Keratinocyte (primary cell): ENCODE results near the gene GABRA1. TPM values are rescaled to one million over a fixed set of nuclear protein-coding genes. Genes with fewer than 3 reads are reported as not detected.

Experiments
- DNase-seq: peaks from one replicate; pipeline ENCODE4 v3.0.0-alpha.2; 2011; ENCODE audit warnings: low read depth, missing footprints, low spot score
- FAIRE-seq: peaks from 2 replicates; lab custom pipeline; 2011; peaks lifted over from hg19 to GRCh38; lab: Jason Lieb, UNC
- H2AFZ ChIP-seq: 2 replicates; pipeline ENCODE4 v1.6.0; 2012; ENCODE audit warnings: low read length, control low read depth, inconsistent platforms; ENCODE audit not compliant: control insufficient read depth
- H3K27ac ChIP-seq: 2 replicates; pipeline ENCODE4 v1.5.1; 2011; ENCODE audit warnings: low read length; ENCODE audit not compliant: control insufficient read depth, insufficient read depth
- H3K27me3 ChIP-seq: 3 replicates; pipeline ENCODE4 v1.6.0; 2011; ENCODE audit warnings: low read length; ENCODE audit not compliant: control insufficient read depth, insufficient read depth; ENCODE audit errors: extremely low read depth
- H3K36me3 ChIP-seq, 2 experiments: 2 replicates in 1 of 2; 3 replicates in 1 of 2; pipeline ENCODE4 v1.5.1; 2011; ENCODE audit warnings: low read length in 2 of 2, mild to moderate bottlenecking in 1 of 2; ENCODE audit not compliant: control insufficient read depth in 2 of 2, insufficient read depth in 2 of 2; ENCODE audit errors: extremely low read depth in 1 of 2
- H3K4me1 ChIP-seq: 3 replicates; pipeline ENCODE4 v1.5.1; 2011; ENCODE audit warnings: low read length; ENCODE audit not compliant: control insufficient read depth, insufficient read depth; ENCODE audit errors: extremely low read depth
- H3K4me2 ChIP-seq: 3 replicates; pipeline ENCODE4 v1.6.0; 2011; ENCODE audit warnings: low read depth, low read length; ENCODE audit not compliant: control insufficient read depth, insufficient read depth; ENCODE audit errors: extremely low read depth
- H3K4me3 ChIP-seq, 3 experiments: fragments of 200-600 bp in 1 of 3; sonication (generic) in 1 of 3; 2 replicates in 2 of 3; 3 replicates in 1 of 3; pipeline ENCODE4 v1.5.1; 2011 to 2016; ENCODE audit warnings: low read length in 3 of 3, mild to moderate bottlenecking in 3 of 3, control low read depth in 2 of 3, inconsistent platforms in 1 of 3, low read depth in 1 of 3, mixed read lengths in 1 of 3, mixed run types in 1 of 3, moderate library complexity in 1 of 3; ENCODE audit not compliant: control insufficient read depth in 2 of 3, insufficient read depth in 2 of 3; ENCODE audit errors: extremely low read depth in 1 of 3
- H3K79me2 ChIP-seq: 2 replicates; pipeline ENCODE4 v1.6.0; 2012; ENCODE audit warnings: low read length; ENCODE audit not compliant: control insufficient read depth, insufficient read depth
- H3K9ac ChIP-seq: 3 replicates; pipeline ENCODE4 v1.6.0; 2011; ENCODE audit warnings: low read length; ENCODE audit not compliant: control insufficient read depth, insufficient read depth; ENCODE audit errors: extremely low read depth
- H3K9me1 ChIP-seq: 3 replicates; pipeline ENCODE4 v1.6.0; 2011; ENCODE audit warnings: low read length; ENCODE audit not compliant: control insufficient read depth, insufficient read depth; ENCODE audit errors: extremely low read depth
- H3K9me3 ChIP-seq: 2 replicates; pipeline ENCODE4 v1.5.1; 2012; ENCODE audit warnings: low read depth, low read length; ENCODE audit not compliant: control insufficient read depth
- H4K20me1 ChIP-seq: 3 replicates; pipeline ENCODE4 v1.6.0; 2011; ENCODE audit warnings: low read length; ENCODE audit not compliant: control insufficient read depth, insufficient read depth; ENCODE audit errors: extremely low read depth
- CTCF ChIP-seq, 3 experiments: IDR thresholded peaks in 1 of 3; conservative IDR thresholded peaks in 1 of 3; optimal IDR thresholded peaks in 1 of 3; 2 replicates in 2 of 3; 3 replicates in 1 of 3; pipeline versions ENCODE3 to v1.5.1; 2011; ENCODE audit warnings: low read length in 3 of 3, mild to moderate bottlenecking in 3 of 3, moderate library complexity in 2 of 3, control low read depth in 1 of 3, inconsistent platforms in 1 of 3; ENCODE audit not compliant: insufficient read depth in 2 of 3; ENCODE audit errors: extremely low read depth in 1 of 3
- EZH2 ChIP-seq: IDR thresholded peaks from one replicate; pipeline ENCODE4 v1.6.1; 2012; ENCODE audit warnings: inconsistent platforms, mild to moderate bottlenecking, low read length, moderate library complexity
- dilution Hi-C: fragments of 300-500 bp; cut with MboI; formaldehyde crosslinking; loops from one replicate; pipeline ENCODE4 v1.7.0; 2020; ENCODE audit warnings: low sequenced_read_pairs; ENCODE audit not compliant: extremely low pct_ligation_motif_present
- polyA plus RNA-seq, 5 experiments: library from polyadenylated mRNA; depleted of rRNA in 3 of 5; stranded (reverse) in 3 of 5; stranded (forward) in 1 of 5; unstranded in 1 of 5; fragments of >200 nt; gene quantifications; 1 replicate in 1 of 5; 2 replicates in 3 of 5; 3 replicates in 1 of 5; pipeline versions ENCODE4 v1.2.1 to v1.2.3, GENCODE V29; 2011 to 2012; ENCODE audit warnings: missing spikeins in 2 of 5, low read depth in 1 of 5, low replicate concordance in 1 of 5

GABRA1 gene
- polyA plus RNA-seq, 1 donor (not counting 4 experiments of a cell fraction or from before 2014, with no cell fraction given): not detected

- Histone ChIP-seq H3K27me3 (peaks cover 4% of the 10 kb centered on the region), H4K20me1 (no peaks in the 10 kb centered on the region), H3K9me1 (no peaks in the 10 kb centered on the region), H3K9me3 (no peaks in the 10 kb centered on the region), H3K4me1 (no peaks in the 10 kb centered on the region), H3K9ac (no peak overlapping the region), H3K4me3 (no peak overlapping the region), H2AFZ (no peak overlapping the region), H3K36me3 (no peaks in the 10 kb centered on the region), H3K27ac (no peak overlapping the region), H3K79me2 (no peaks in the 10 kb centered on the region), H3K4me2 (no peak overlapping the region)
- dilution Hi-C loops: no loop called here
- no peak for FAIRE-seq
- DNase-seq: no peak
- TF ChIP-seq CTCF (optimal IDR thresholded peaks at IDR 0.05 in 1 of 3, IDR thresholded peaks at IDR 0.05 in 1 of 3, conservative IDR thresholded peaks at IDR 0.05 in 1 of 3; ENCODE audit: extremely low read depth in 1 of 3, insufficient read depth in 2 of 3, low read length in 3 of 3) (no peak), EZH2 (no peak)
Observed at GRCh38 chr5:161851691-161852299, 3.9 kb downstream of the GABRA1 start.

- no peak overlapping the region for H3K4me3 ChIP-seq
- DNase-seq: no peak
- FAIRE-seq: no peak
- no peaks in the 10 kb centered on the region for H3K9me3 ChIP-seq
- H2AFZ ChIP-seq: no peak overlapping the region
- H3K9me1 ChIP-seq: no peaks in the 10 kb centered on the region
- H3K9ac ChIP-seq: no peak overlapping the region
- no peaks in the 10 kb centered on the region for H3K36me3 ChIP-seq
- no peak overlapping the region for H3K27ac ChIP-seq
- no peaks in the 10 kb centered on the region for H3K79me2 ChIP-seq
- H3K4me1 ChIP-seq: no peaks in the 10 kb centered on the region
- H4K20me1 ChIP-seq: no peaks in the 10 kb centered on the region
- dilution Hi-C loops: no loop called here
- no peaks in the 10 kb centered on the region for H3K27me3 ChIP-seq
- no peak overlapping the region for H3K4me2 ChIP-seq
- TF ChIP-seq CTCF (optimal IDR thresholded peaks at IDR 0.05 in 1 of 3, IDR thresholded peaks at IDR 0.05 in 1 of 3, conservative IDR thresholded peaks at IDR 0.05 in 1 of 3; ENCODE audit: extremely low read depth in 1 of 3, insufficient read depth in 2 of 3, low read length in 3 of 3): no peak
Observed at GRCh38 chr5:161857358-161857757, 9.4 kb downstream of the GABRA1 start.
